Forelimb muscle (tissue), 1 donor: ENCODE measurements around the gene CLTCL1. TPM values are rescaled to one million over a fixed set of nuclear protein-coding genes. Genes with fewer than 3 reads are reported as not detected.
"Not testable (repeated sequence)": the region's sequence is repeated elsewhere in the genome, so short reads cannot be mapped to it uniquely, and the experiment has no call there.

Source experiments
- DNase-seq: peaks from one replicate; pipeline ENCODE4 v3.0.0-alpha.2; 2013; ENCODE audit warnings: low read depth
- polyA plus RNA-seq: library from polyadenylated mRNA; unstranded; fragments of 120-200 nt; gene quantifications from one replicate; pipeline ENCODE4 v1.2.1, GENCODE V29; 2013; ENCODE audit not compliant: insufficient read length

CLTCL1 gene
- polyA plus RNA-seq, 1 donor = 29.9 TPM

DNA sequence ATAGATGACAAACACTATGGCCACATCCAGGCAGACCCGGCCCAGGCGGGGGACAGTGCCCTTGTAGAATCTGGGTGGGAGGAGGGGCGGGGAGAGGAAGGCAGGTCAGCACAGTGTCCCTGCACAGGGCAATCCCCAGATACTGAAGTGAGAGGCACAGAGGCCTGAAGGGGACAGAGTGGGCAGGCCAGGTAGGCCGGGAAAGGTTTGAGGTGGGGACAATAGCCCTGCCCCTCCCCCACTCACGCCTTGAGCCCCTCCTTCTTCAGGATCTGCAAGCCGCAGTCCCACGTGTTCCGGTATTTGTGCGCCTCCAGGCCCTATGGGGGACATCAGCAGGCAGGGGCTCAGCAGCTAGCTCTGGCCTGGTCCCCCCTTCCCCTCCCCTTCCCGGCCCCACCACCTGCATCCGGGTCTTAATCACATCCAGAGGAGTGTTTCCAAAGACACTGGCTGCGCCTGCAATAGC lies 115.3 kb downstream of the CLTCL1 start:
- DNase-seq = no peak

DNA sequence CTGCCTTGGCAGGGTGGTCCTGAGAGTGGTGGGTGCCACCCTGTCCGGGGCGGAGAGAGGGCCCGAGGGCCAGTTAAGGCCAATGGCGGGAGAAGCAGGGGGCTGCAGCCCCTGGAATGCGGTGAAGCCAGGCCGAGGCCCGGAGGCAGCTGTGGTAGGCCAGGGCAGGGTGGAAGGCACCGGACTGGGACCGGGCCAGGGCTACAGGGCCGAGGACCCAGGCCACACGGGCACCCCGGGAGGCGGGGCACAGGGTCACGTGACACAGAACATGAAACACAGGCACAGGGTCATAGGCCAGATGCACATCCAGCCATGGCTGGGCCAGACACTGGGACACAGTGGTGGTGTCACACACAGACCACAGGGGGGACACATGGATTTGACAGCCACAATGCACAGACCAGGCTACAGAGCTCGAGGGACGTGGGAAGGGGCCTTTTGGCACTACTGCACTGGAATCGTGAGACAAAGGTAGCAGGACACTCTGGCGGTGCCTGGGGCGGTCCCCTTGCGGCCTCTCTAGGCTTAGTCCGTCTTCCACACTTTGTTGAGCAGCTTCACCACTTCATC lies 115.8 kb downstream of the CLTCL1 start:
- DNase-seq = no peak

DNA sequence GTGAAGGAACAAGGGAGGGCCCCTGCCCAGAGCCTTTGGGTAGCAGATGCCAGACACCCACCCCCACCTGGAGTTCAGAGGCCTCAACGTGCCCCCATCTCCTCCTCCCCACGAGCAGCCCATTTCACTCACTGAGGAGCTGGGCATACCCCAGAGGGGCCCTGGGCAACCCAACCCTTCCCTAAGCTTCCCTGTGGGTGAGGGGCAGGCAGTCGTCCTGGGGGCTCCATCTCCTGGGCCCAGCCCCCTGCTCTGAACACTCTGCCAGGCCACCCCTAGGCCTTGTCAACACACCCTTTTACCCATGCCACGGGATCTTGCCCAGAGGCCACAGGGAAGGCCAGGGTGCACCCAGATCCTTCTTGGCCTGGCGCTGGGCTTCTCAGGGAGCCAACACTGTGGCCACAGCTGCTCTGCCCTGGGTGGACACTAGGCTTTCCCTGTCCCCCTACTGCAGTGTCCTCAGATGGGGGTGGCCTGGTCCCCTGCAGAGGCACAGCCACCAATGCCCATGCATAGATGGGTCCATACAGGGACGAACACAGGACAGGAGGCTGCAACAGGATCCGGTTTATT lies 116.4 kb downstream of the CLTCL1 start:
- no peak for DNase-seq

DNA sequence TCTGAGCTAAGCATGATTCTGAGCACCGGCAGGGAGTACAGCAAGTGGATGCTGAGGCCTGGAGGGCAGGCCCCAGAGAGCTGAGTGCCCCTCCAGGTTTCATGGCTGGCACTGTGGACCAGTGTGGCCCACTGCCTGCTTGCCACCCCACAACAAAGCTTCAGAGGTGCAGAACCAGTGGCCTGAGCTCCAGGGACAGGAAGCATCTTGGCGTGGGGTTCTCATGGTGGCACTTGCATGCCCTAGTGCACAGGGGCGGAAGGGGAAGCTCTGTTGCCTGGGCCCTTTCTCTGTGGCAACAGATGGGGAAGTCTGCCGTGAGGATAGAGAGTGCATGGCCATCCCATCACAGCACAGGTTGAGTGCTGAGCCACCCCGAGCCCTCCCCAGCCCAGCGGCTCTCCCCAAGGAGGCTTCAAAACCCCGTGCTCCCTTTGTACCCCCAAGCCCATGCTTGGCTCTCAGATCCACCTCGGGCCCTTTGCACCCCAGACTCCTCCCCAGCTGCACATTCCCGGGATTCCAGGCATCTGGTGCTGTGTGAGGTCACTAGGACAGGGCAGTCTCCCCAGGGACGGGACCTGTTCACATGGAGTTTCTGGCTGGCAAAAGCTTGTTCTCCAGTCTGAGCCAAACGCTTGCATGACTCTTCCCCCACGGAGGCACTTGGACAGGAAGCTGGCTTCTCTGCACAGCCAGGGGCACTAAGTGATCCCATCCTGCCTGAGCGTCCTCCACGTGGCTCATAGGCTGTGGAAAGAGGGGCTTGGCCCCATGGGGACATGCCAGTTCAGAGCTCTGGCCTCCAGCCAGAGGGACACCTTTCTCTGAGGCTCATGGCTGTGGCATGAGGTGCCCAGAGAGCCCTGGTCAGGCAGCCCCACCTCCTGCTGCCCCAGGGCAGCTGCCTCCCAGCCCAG lies 117.2 kb downstream of the CLTCL1 start:
- DNase-seq = no peak

DNA sequence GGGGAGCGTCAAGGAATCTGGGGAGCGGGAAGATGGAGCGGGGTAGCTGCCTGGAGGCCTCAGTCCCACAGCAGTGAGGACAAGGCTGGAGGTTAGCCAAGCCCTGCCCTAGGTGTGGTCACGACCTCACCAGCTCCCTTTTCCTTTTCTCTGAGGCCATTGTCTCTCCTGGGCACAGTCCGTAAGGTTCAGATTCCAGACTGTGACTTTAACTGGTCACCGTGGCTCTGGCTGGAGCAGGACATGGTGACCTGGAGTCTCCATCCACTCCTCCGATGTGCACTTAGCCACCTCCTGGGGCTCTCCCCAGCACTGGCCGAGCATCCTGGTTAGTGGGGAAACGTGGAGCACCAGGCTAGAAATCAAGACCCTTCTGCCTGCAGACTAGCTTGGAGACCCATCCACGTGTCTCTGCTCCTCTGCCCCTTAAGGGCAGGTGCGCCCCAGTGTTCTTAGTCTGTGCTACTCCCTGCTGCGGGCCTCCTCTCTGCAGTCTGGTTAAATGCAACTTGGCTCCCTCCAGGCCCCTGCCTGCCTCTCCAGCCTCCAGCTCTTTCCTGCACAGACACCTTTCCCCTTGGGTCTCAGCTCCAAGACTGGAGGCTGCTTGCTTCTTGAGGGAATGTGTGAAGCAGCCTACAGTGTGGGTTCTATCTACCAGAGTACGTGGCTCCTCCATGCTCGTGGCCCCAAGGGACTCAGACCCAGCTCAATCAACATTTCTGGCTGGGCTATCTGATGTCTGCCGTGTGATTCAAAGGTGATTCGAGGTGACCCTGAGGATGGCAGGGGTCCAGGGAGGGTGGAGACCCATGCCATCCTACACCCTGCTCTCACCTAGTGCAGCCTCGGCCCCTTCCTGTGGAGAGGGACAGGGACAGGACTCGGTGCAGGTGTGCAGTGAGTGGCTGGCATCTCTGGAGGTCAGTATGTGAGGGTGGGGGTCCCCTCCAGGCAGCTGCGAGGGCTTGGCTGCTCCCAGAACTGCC lies 118.2 kb downstream of the CLTCL1 start:
- DNase-seq = no peak

- no peak for DNase-seq
Observed at GRCh38 chr22:19172213-19173046, 119.1 kb downstream of the CLTCL1 start.

GRCh38 chr22:19169947-19170318 lies 121.6 kb downstream of the CLTCL1 start:
- no peak for DNase-seq

DNA sequence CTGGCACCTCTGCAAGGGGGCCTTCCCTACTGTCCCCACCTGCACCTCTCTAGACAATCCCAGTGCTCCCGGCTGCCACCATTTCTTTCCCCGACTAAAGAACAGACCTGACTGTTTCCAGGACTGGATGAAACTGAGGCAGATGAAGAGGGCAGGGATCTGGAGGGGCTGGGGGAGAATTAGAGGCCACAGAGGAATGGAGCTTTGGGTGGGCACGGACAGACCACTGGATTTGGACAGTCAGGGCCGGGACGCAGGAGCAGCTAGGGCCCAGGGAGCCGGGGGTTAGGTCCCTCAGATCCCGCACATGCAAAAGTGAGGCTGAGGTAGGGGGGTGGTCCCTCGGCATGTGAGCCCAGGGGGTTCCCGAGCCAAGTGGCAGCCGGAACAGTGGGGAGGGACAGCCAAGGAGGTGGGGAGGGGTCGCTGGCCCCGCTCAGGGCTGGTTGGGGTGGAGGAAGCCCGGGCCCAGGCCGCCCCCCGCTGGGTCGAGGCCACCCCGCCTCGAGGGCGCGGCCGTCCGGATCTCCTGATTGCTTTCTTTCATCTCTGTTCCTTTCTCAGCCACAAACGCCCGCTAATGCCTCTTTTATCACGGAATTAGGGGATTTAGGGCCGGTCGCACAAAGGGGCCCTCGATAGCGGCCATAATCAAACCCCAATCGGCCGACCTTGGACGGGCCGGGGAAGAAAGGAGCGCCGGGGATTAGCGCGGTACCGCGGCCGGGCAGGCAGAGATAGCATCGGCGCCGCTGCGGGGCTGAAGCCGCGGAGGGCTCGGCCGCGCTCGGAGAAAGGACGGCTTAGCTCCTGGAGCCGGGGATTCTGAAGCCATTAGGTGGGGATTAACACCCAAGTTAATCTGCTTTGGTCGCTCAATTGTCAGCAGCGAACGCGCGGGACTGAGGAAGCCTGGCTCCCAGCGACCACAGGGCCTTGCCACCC lies 122.2 kb downstream of the CLTCL1 start:
- no peak for DNase-seq

DNA sequence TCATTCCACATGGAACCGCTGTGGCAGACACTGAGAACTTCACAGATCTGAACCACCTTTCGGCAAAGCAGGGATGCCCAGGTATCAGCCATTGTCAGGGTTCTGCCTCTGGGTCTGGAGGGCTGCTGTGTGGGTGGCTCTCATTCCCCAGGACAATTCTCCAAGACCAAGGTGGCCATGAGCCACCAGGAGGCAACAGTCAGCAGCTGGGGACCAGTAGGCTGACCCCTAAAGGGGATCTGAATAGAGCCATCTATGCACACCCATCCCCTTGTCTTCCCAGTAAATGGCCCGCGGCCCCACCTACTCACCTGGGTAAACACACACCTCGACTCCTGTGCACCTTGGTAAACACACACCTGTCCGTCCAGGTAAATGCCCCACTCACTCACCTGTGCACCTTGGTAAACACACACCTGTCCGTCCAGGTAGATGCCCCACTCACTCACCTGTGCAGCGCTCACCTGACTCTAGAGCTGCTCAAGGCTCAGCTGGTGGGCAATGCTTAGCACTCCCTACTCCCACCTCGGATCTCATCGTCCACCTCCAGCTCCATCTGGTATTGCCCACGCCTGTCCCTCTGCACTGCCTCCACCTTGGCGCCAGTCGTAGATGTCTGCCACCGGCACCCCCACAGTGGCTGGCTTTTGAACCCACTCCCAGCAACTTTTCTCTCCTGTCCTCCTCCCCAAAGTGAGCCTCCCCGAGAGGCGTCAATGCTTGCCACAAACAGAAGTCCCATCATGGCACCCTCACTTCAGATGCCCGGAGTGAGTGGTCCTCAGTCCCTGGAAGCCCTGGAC lies 123.2 kb downstream of the CLTCL1 start:
- no peak for DNase-seq

DNA sequence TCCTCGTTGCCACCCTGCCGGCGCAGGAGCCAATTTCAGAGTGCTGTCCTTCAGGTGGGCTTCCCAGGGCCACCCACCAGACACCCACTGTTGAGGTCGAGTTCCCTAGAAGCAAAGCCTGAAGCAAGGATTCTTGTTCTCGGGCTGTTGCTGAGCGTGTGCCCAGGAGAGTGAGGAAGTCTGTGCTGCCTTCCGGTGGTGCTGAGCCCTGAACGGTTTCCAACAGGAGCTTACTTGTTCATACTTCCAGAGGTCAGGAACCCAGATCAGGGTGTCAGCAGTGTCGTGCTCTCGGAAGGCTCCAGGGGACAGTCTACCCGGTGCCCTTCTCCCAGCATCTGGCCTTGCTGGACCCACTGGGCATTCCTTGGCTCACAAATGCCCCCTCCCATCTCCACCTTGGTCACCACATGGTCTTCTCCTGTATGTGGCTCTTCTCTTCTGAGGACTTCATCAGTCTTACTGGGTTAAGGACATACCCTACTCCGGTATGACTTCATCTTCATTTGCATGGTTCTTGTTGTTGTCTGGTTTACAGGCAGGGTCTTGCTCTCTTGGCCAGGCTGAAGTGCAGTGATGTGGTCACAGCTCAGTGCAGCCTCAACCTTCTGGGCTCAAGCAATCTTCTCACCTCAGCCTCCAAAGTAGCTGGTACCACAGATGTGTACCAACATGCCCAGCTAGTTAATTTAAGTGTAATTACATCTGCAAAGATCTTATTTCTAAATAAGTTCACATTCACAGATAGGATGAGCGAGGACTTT lies 124.2 kb downstream of the CLTCL1 start:
- no peak for DNase-seq

- no peak for DNase-seq
Observed at GRCh38 chr22:19166421-19166820, 125.1 kb downstream of the CLTCL1 start.

GRCh38 chr22:19164425-19164824 lies 127.1 kb downstream of the CLTCL1 start:
- no peak for DNase-seq

DNA sequence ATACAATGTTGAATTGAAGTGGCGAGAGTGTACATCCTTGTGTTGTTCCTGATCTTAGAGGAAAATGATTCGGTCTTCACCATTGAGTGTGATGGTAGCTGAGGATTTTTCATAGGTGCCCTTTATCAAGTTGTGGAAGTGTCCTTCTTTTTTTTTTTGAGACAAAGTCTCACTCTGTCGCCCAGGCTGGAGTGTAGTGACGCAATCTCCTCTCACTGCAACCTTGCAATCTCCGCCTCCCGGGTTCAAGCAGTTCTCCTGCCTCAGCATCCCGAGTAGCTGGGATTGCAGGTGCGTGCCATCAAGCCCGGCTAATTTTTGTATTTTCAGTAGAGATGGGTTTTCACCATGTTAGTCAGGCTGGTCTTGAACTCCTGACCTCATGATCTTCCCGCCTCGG lies 132.9 kb downstream of the CLTCL1 start:
- not testable (repeated sequence) for DNase-seq

- DNase-seq = not testable (repeated sequence)
Observed at GRCh38 chr22:19156109-19156508, 135.4 kb downstream of the CLTCL1 start.

GRCh38 chr22:19152942-19153883 lies 138.3 kb downstream of the CLTCL1 start:
- DNase-seq = no peak

DNA sequence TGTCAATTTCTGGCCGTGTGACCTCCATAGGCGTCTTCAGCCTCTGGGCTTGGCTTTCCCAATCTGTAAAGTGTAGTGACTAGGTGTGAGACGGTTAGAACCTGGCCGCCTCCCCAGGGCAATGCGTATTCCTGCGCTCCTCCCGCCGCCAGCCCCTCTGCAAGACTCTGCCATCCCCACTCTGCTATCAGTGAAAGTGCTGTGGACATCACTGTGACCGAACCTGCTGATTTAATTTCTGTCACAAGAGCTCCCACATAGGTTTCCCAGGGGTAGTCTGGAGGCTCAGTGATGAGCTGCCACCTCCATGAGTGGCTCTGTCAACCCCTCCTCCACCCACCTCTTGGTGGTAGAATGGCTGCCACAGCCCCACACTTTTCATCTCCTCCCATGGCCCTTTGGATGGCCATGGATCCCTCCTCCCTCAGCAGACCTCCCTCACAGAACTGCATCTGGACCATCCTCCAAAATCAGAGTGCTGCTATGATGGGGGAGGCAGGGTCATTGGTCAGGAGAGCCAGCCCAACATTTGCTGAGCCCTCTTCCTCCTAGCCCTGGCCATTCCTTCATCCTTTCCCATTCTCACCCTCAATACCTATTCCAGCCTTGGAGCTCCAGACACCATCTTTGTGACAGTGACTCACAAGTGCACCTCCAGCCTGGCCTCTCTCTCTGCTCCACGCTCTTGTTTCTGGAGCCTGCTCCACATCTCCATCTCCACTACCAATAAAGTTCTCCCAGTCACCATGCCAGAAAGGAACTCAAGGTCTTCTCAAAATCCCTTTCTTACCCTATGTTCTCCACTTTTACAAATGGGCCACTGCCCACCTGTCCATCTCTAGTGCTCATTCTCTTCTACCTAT lies 140.0 kb downstream of the CLTCL1 start:
- no peak for DNase-seq
